Endothelial cell of umbilical vein (primary cell): ENCODE data around the gene CTNNA2. TPM values are rescaled to one million over a fixed set of nuclear protein-coding genes. Genes with fewer than 3 reads are reported as not detected.

ENCODE experiments used
- BruUV-seq: library from RNA; stranded (reverse); fragments of 400-500 nt; replicated peaks from 2 replicates; lab custom pipeline; 2021; lab: Mats Ljungman, UMichigan
- CTCF ChIA-PET: fragments of 300-600, 350-600 bp; sonication (Branson Sonifier 250); formaldehyde crosslinking; loops from one replicate; lab custom pipeline; 2021; ENCODE audit warnings: antibody characterized with exemption, inconsistent platforms; lab: Charles Lee
- POLR2A ChIA-PET: fragments of 300-600, 350-600 bp; sonication (Branson Sonifier 250); formaldehyde crosslinking; loops from one replicate; lab custom pipeline; 2021; ENCODE audit warnings: antibody characterized with exemption, inconsistent platforms; lab: Charles Lee
- DNase-seq: peaks from one replicate; pipeline ENCODE4 v3.0.0-alpha.2; 2011; ENCODE audit warnings: low read depth, low spot score
- FAIRE-seq: peaks from 2 replicates; lab custom pipeline; 2011; peaks lifted over from hg19 to GRCh38; lab: Jason Lieb, UNC
- H2AFZ ChIP-seq: 2 replicates; pipeline ENCODE4 v1.6.0; 2012; ENCODE audit warnings: low read depth, low read length, control low read depth, inconsistent platforms
- H3K27ac ChIP-seq: 2 replicates; pipeline ENCODE4 v1.5.1; 2011; ENCODE audit warnings: low read depth, mild to moderate bottlenecking, control low read depth, low read length, moderate library complexity; ENCODE audit not compliant: insufficient read depth
- H3K27me3 ChIP-seq, 2 experiments: 2 replicates each; pipeline versions ENCODE4 v1.6.0 to v1.6.1; 2011; ENCODE audit warnings: low read length in 2 of 2, mixed read lengths in 1 of 2; ENCODE audit not compliant: control insufficient read depth in 2 of 2, insufficient read depth in 2 of 2
- H3K36me3 ChIP-seq, 2 experiments: 2 replicates in 1 of 2; 3 replicates in 1 of 2; pipeline ENCODE4 v1.5.1; 2011; ENCODE audit warnings: low read length in 2 of 2, mild to moderate bottlenecking in 1 of 2, moderate library complexity in 1 of 2; ENCODE audit not compliant: control insufficient read depth in 2 of 2, insufficient read depth in 2 of 2; ENCODE audit errors: extremely low read depth in 1 of 2
- H3K4me1 ChIP-seq: 3 replicates; pipeline ENCODE4 v1.5.1; 2011; ENCODE audit warnings: mild to moderate bottlenecking, low read length; ENCODE audit not compliant: control insufficient read depth, insufficient read depth; ENCODE audit errors: extremely low read depth
- H3K4me2 ChIP-seq: 2 replicates; pipeline ENCODE4 v1.6.1; 2011; ENCODE audit warnings: low read length, control low read depth, mixed read lengths; ENCODE audit not compliant: insufficient read depth
- H3K4me3 ChIP-seq, 3 experiments: fragments of 200-600 bp in 1 of 3; sonication (generic), shearing (Covaris generic) in 1 of 3; replicated peaks in 1 of 3; 2 replicates each; pipeline ENCODE4 v1.5.1; 2011 to 2016; ENCODE audit warnings: control low read depth in 3 of 3, low read length in 3 of 3, mild to moderate bottlenecking in 2 of 3, inconsistent platforms in 1 of 3, low read depth in 1 of 3, moderate library complexity in 1 of 3; ENCODE audit not compliant: insufficient read depth in 1 of 3
- H3K79me2 ChIP-seq: 2 replicates; pipeline ENCODE4 v1.6.0; 2012; ENCODE audit warnings: low read length, inconsistent platforms; ENCODE audit not compliant: control insufficient read depth, insufficient read depth
- H3K9ac ChIP-seq: replicated peaks from 2 replicates; pipeline ENCODE3; 2011; ENCODE audit warnings: low read length, control low read depth; ENCODE audit not compliant: insufficient read depth; ENCODE audit errors: extremely low read depth
- H3K9me1 ChIP-seq: replicated peaks from 3 replicates; pipeline ENCODE4 v1.6.0; 2011; ENCODE audit warnings: mild to moderate bottlenecking, low read length; ENCODE audit not compliant: control insufficient read depth, insufficient read depth; ENCODE audit errors: extremely low read depth
- H3K9me3 ChIP-seq: replicated peaks from 2 replicates; pipeline ENCODE4 v1.5.1; 2012; ENCODE audit warnings: low read length, inconsistent platforms; ENCODE audit not compliant: control insufficient read depth, insufficient read depth
- H4K20me1 ChIP-seq: replicated peaks from 2 replicates; pipeline ENCODE3; 2011; ENCODE audit warnings: mild to moderate bottlenecking, low read length; ENCODE audit not compliant: control insufficient read depth, insufficient read depth; ENCODE audit errors: extremely low read depth
- CTCF ChIP-seq, 2 donors: IDR thresholded peaks; 1 replicate in 1 of 2; 2 replicates in 1 of 2; pipeline ENCODE4 v1.5.1; 2011; ENCODE audit warnings: low read length in 2 of 2, mild to moderate bottlenecking in 2 of 2, moderate library complexity in 2 of 2, control low read depth in 1 of 2, inconsistent platforms in 1 of 2, low read depth in 1 of 2; ENCODE audit not compliant: insufficient read depth in 1 of 2; ENCODE audit errors: extremely low read depth in 1 of 2
- EZH2 ChIP-seq: IDR thresholded peaks from 2 replicates; pipeline ENCODE4 v1.6.1; 2012; ENCODE audit warnings: borderline replicate concordance, low read depth, mild to moderate bottlenecking, moderate library complexity, low read length, inconsistent platforms; ENCODE audit not compliant: severe bottlenecking
- FOS ChIP-seq: IDR thresholded peaks from 2 replicates; pipeline ENCODE4 v1.6.1; 2011; ENCODE audit warnings: mild to moderate bottlenecking, low read length, moderate library complexity, borderline replicate concordance; ENCODE audit not compliant: insufficient read depth
- GATA2 ChIP-seq: IDR thresholded peaks from 2 replicates; pipeline ENCODE4 v1.7.0; 2011; ENCODE audit warnings: low read depth, mild to moderate bottlenecking, moderate library complexity, mixed read lengths, low read length; ENCODE audit not compliant: insufficient read length, insufficient read depth
- JUN ChIP-seq: IDR thresholded peaks from 2 replicates; pipeline ENCODE4 v1.6.1; 2011; ENCODE audit warnings: borderline replicate concordance, low read depth; ENCODE audit not compliant: insufficient read length, insufficient read depth
- MYC ChIP-seq: IDR thresholded peaks from one replicate; pipeline ENCODE4 v1.6.1; 2011; ENCODE audit warnings: mild to moderate bottlenecking, low read depth, low read length
- POLR2A ChIP-seq: IDR thresholded peaks from 2 replicates; pipeline ENCODE4 v1.6.1; 2012; ENCODE audit warnings: low read depth, mild to moderate bottlenecking, control low read depth, low read length
- POLR2AphosphoS5 ChIP-seq: IDR thresholded peaks from 2 replicates; pipeline ENCODE4 v1.6.1; 2012; ENCODE audit warnings: low read depth, mild to moderate bottlenecking, control low read depth, low read length, moderate library complexity; ENCODE audit not compliant: insufficient read depth
- dilution Hi-C: fragments of 300-500 bp; cut with MboI; formaldehyde crosslinking; loops from one replicate; pipeline ENCODE4 v1.15.0; 2019; ENCODE audit warnings: low sequenced_read_pairs; ENCODE audit not compliant: extremely low pct_ligation_motif_present
- intact Hi-C: fragments of 100-400 bp; cut with micrococcal nuclease; formaldehyde crosslinking; loops from one replicate; pipeline ENCODE4 v1.10.0; 2022
- polyA plus RNA-seq, 4 experiments: library from polyadenylated mRNA; depleted of rRNA in 3 of 4; stranded (reverse) in 3 of 4; unstranded in 1 of 4; fragments of >200 nt; gene quantifications; 2 replicates each; pipeline versions ENCODE4 v1.2.1 to v1.2.3, GENCODE V29; 2011 to 2012; ENCODE audit warnings: missing spikeins in 1 of 4
- total RNA-seq: library from RNA; stranded (reverse); gene quantifications from 2 replicates; pipeline ENCODE4 v1.2.3, GENCODE V29; 2021
- TF ChIP-seq, protein P1 (sequence below): IDR thresholded peaks from 2 replicates; pipeline ENCODE4 v1.6.1; 2011; ENCODE audit not compliant: insufficient read depth, insufficient read length

The CTNNA2 gene
- total and polyA plus RNA-seq, 2 donors (not counting 3 experiments of a cell fraction or from before 2014, with no cell fraction given): not detected

DNA sequence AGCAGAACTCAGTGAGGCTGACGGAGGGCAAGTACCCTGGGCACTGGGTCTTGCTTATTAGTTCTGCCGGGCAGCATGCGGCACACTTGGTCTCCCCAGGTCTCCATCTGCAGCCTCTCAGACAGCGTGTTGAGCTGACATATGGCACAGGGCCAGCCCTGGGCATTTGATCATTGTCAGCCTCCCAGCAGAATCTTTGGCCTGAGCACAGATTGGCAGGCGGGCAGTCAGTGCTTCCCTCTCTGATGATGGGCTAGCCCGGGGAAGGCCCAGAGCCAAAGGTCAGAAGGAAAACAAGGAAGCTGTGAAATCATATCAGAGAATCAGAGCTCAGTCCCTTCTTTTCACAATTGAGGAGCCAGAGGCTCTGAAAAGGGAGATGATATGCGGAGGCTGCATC, 941.8 kb downstream of the CTNNA2 start:
- no peak overlapping the region for H3K4me3 ChIP-seq
- no peaks in the 10 kb centered on the region for H3K27me3 ChIP-seq
- no peaks in the 10 kb centered on the region for H3K79me2 ChIP-seq
- no peak for DNase-seq
- ChIA-PET CTCF (no interaction called here), POLR2A (no interaction called here)
- intact Hi-C loops: no loop called here
- dilution Hi-C loops: no loop called here
- H3K9me1 ChIP-seq: no peaks in the 10 kb centered on the region
- TF ChIP-seq EZH2: no peak
- TF ChIP-seq, protein P1, sequence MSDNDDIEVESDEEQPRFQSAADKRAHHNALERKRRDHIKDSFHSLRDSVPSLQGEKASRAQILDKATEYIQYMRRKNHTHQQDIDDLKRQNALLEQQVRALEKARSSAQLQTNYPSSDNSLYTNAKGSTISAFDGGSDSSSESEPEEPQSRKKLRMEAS: no peak
- no peak for TF ChIP-seq GATA2
- TF ChIP-seq CTCF (IDR thresholded peaks at IDR 0.05; ENCODE audit: extremely low read depth in 1 of 2, insufficient read depth in 1 of 2, low read depth in 1 of 2, low read length in 2 of 2): no peak
- TF ChIP-seq FOS: no peak
- TF ChIP-seq POLR2A: no peak
- TF ChIP-seq POLR2AphosphoS5: no peak
- TF ChIP-seq MYC: no peak
- no peak for TF ChIP-seq JUN
- H3K4me1 ChIP-seq: no peaks in the 10 kb centered on the region
- BruUV-seq: no TSS peak
- H2AFZ ChIP-seq: no peak overlapping the region
- H3K9me3 ChIP-seq: peaks cover 3% of the 10 kb centered on the region
- H4K20me1 ChIP-seq: no peaks in the 10 kb centered on the region
- H3K4me2 ChIP-seq: no peak overlapping the region
- H3K9ac ChIP-seq: no peak overlapping the region
- no peak for FAIRE-seq
- no peaks in the 10 kb centered on the region for H3K36me3 ChIP-seq
- H3K27ac ChIP-seq: no peak overlapping the region
